IMR-90 (cell line): ENCODE results near the gene C22orf39. TPM values are rescaled to one million over a fixed set of nuclear protein-coding genes. Genes with fewer than 3 reads are reported as not detected.
A peak's percentile ranks its signal among the peaks of the same experiment; 100 is the strongest.

Experiments
- ATAC-seq: fragments of 200-7000 bp; cut with Tn5 transposase; 2 replicates; pipeline ENCODE4 v1.9.1; 2020; ENCODE audit warnings: low read depth, mild to moderate bottlenecking, moderate library complexity
- BruUV-seq: library from RNA; stranded (reverse); fragments of 400-500 nt; replicated peaks from 2 replicates; lab custom pipeline; 2021; lab: Mats Ljungman, UMichigan
- CTCF ChIA-PET: fragments of 300-600 bp; formaldehyde crosslinking; extraction: SDS; loops from one replicate; lab custom pipeline; 2021; ENCODE audit warnings: antibody characterized with exemption; lab: Yijun Ruan, JAX
- POLR2A ChIA-PET: fragments of 300-600 bp; sonication (Branson Sonifier 250); formaldehyde crosslinking; loops from one replicate; lab custom pipeline; 2022; ENCODE audit warnings: antibody characterized with exemption; ENCODE audit not compliant: unreplicated experiment; lab: Charles Lee
- DNase-seq: peaks from one replicate; pipeline ENCODE4 v3.0.0; 2013
- H2AFZ ChIP-seq: replicated peaks from 2 replicates; pipeline ENCODE3; 2013; ENCODE audit warnings: low read length, mild to moderate bottlenecking; ENCODE audit not compliant: poor library complexity
- H2AK5ac ChIP-seq: 2 replicates; pipeline ENCODE4 v1.6.1; 2013; ENCODE audit warnings: low read depth, low read length, inconsistent platforms
- H2AK9ac ChIP-seq: replicated peaks from 2 replicates; pipeline ENCODE3; 2013; ENCODE audit warnings: mild to moderate bottlenecking, low read depth, low read length, moderate library complexity; ENCODE audit not compliant: poor library complexity
- H2BK120ac ChIP-seq: 2 replicates; pipeline ENCODE4 v1.6.1; 2013; ENCODE audit warnings: low read depth, low read length, inconsistent platforms
- H2BK15ac ChIP-seq: 3 replicates; pipeline ENCODE4 v1.6.1; 2013; ENCODE audit warnings: low read depth, low read length, inconsistent platforms
- H2BK20ac ChIP-seq: 2 replicates; pipeline ENCODE4 v1.6.1; 2013; ENCODE audit warnings: low read depth, mild to moderate bottlenecking, inconsistent platforms, low read length, moderate library complexity
- H2BK5ac ChIP-seq: 2 replicates; pipeline ENCODE4 v1.6.1; 2013; ENCODE audit warnings: mild to moderate bottlenecking, low read depth, low read length, inconsistent platforms; ENCODE audit not compliant: poor library complexity, severe bottlenecking
- H3K14ac ChIP-seq: replicated peaks from 2 replicates; pipeline ENCODE4 v1.6.1; 2013; ENCODE audit warnings: low read depth, low read length, inconsistent platforms
- H3K18ac ChIP-seq: 2 replicates; pipeline ENCODE4 v1.6.1; 2013; ENCODE audit warnings: low read depth, low read length, control low read depth
- H3K23ac ChIP-seq: 2 replicates; pipeline ENCODE4 v1.6.1; 2013; ENCODE audit warnings: low read depth, low read length, inconsistent platforms
- H3K27ac ChIP-seq: 2 replicates; pipeline ENCODE4 v1.5.1; 2013; ENCODE audit warnings: mild to moderate bottlenecking, control low read depth, low read length; ENCODE audit not compliant: insufficient read depth
- H3K27me3 ChIP-seq: 2 replicates; pipeline ENCODE4 v1.6.1; 2013; ENCODE audit warnings: low read length; ENCODE audit not compliant: control insufficient read depth, insufficient read depth
- H3K36me3 ChIP-seq: 2 replicates; pipeline ENCODE4 v1.6.1; 2013; ENCODE audit warnings: low read length, mixed read lengths; ENCODE audit not compliant: control insufficient read depth, insufficient read depth
- H3K4ac ChIP-seq: 2 replicates; pipeline ENCODE4 v1.6.1; 2013; ENCODE audit warnings: low read depth, low read length, inconsistent platforms
- H3K4me1 ChIP-seq: 2 replicates; pipeline ENCODE4 v1.6.1; 2013; ENCODE audit warnings: low read length, mixed read lengths; ENCODE audit not compliant: control insufficient read depth, insufficient read depth
- H3K4me2 ChIP-seq: 2 replicates; pipeline ENCODE4 v1.6.1; 2013; ENCODE audit warnings: low read depth, mild to moderate bottlenecking, control low read depth, low read length, moderate library complexity
- H3K4me3 ChIP-seq: 2 replicates; pipeline ENCODE4 v1.5.1; 2013; ENCODE audit warnings: low read depth, mild to moderate bottlenecking, control low read depth, low read length, moderate library complexity; ENCODE audit not compliant: insufficient read depth
- H3K56ac ChIP-seq: 2 replicates; pipeline ENCODE4 v1.6.1; 2013; ENCODE audit warnings: low read length, inconsistent platforms; ENCODE audit not compliant: insufficient read depth; ENCODE audit errors: extremely low read depth
- H3K79me1 ChIP-seq, 2 experiments: 2 replicates each; pipeline ENCODE4 v1.6.1; 2013; ENCODE audit warnings: low read length in 2 of 2, inconsistent platforms in 1 of 2, low read depth in 1 of 2
- H3K9ac ChIP-seq: 2 replicates; pipeline ENCODE4 v1.6.1; 2013; ENCODE audit warnings: low read depth, low read length, control low read depth
- H3K9me1 ChIP-seq: 2 replicates; pipeline ENCODE4 v1.6.1; 2013; ENCODE audit warnings: low read length, inconsistent platforms; ENCODE audit not compliant: insufficient read depth
- H3K9me3 ChIP-seq: 2 replicates; pipeline ENCODE4 v1.6.1; 2013; ENCODE audit warnings: low read length; ENCODE audit not compliant: control insufficient read depth, insufficient read depth
- H4K20me1 ChIP-seq: 2 replicates; pipeline ENCODE4 v1.6.1; 2013; ENCODE audit warnings: low read length, inconsistent platforms; ENCODE audit not compliant: insufficient read depth
- H4K5ac ChIP-seq: 2 replicates; pipeline ENCODE4 v1.6.1; 2013; ENCODE audit warnings: mild to moderate bottlenecking, low read depth, low read length, control low read depth
- H4K8ac ChIP-seq, 2 experiments: 2 replicates each; pipeline ENCODE4 v1.6.1; 2013; ENCODE audit warnings: low read depth in 2 of 2, low read length in 2 of 2, control low read depth in 1 of 2, inconsistent platforms in 1 of 2
- H4K91ac ChIP-seq: 2 replicates; pipeline ENCODE4 v1.6.1; 2013; ENCODE audit warnings: low read depth, low read length, inconsistent platforms; ENCODE audit not compliant: insufficient read depth
- BHLHE40 ChIP-seq: fragments of 150-350 bp; IDR thresholded peaks from 2 replicates; pipeline ENCODE4 v1.6.1; 2016; ENCODE audit warnings: mild to moderate bottlenecking, low read depth, low read length
- MAFK ChIP-seq: IDR thresholded peaks from 2 replicates; pipeline ENCODE4 v1.6.1; 2012; ENCODE audit warnings: low read depth, low read length, improper control_type of control experiment
- MAZ ChIP-seq: IDR thresholded peaks from 2 replicates; pipeline ENCODE4 v1.6.1; 2012; ENCODE audit warnings: low read depth, mild to moderate bottlenecking, low read length, improper control_type of control experiment, moderate library complexity, borderline replicate concordance
- MXI1 ChIP-seq: IDR thresholded peaks from 2 replicates; pipeline ENCODE4 v1.6.1; 2012; ENCODE audit warnings: low read depth, mild to moderate bottlenecking, low read length, moderate library complexity, borderline replicate concordance
- POLR2A ChIP-seq: IDR thresholded peaks from 2 replicates; pipeline ENCODE4 v1.6.1; 2012; ENCODE audit warnings: mild to moderate bottlenecking, low read depth, low read length
- RAD21 ChIP-seq: IDR thresholded peaks from 2 replicates; pipeline ENCODE4 v1.6.1; 2012; ENCODE audit warnings: low read length, improper control_type of control experiment
- RCOR1 ChIP-seq: IDR thresholded peaks from 2 replicates; pipeline ENCODE4 v1.6.1; 2012; ENCODE audit warnings: mild to moderate bottlenecking, low read length, improper control_type of control experiment; ENCODE audit not compliant: insufficient replicate concordance
- RFX5 ChIP-seq: IDR thresholded peaks from 2 replicates; pipeline ENCODE4 v1.8.0; 2012; ENCODE audit warnings: low read depth, mild to moderate bottlenecking, low read length, moderate library complexity
- WGBS, 2 experiments: methylation state at CpG; one replicate each; pipeline versions ENCODE4 v1.1.5 to v1.1.7; 2013; ENCODE audit warnings: missing lambda C conversion rate in 2 of 2; ENCODE audit not compliant: insufficient read length in 1 of 2; ENCODE audit errors: extremely low coverage in 2 of 2; 5-methylcytosine and 5-hydroxymethylcytosine counted together
- dilution Hi-C: fragments of 300-500 bp; cut with HindIII; formaldehyde crosslinking; loops from one replicate; pipeline ENCODE4 v1.14.3; 2018; ENCODE audit warnings: low sequenced_read_pairs; ENCODE audit not compliant: unreplicated experiment
- in situ Hi-C: fragments of 300-500 bp; cut with MboI; formaldehyde crosslinking; loops from 3 replicates; pipeline ENCODE4 v1.14.3; 2019; ENCODE audit warnings: low sequenced_read_pairs, inconsistent platforms, mixed read lengths
- intact Hi-C: fragments of 100-400 bp; cut with micrococcal nuclease; formaldehyde crosslinking; loops from 2 replicates; pipeline ENCODE4 v1.10.0; 2022
- polyA plus RNA-seq, 3 experiments: library from polyadenylated mRNA; depleted of rRNA; stranded (reverse); fragments of >200 nt; gene quantifications; 2 replicates each; pipeline ENCODE4 v1.2.3, GENCODE V29; 2012; ENCODE audit warnings: low replicate concordance in 1 of 3
- total RNA-seq: library from RNA; depleted of rRNA; stranded (reverse); fragments of >200 nt; gene quantifications from 2 replicates; pipeline ENCODE4 v1.2.3, GENCODE V29; 2012
- TF ChIP-seq, protein P1 (sequence below): fragments of 150-350 bp; IDR thresholded peaks from 2 replicates; pipeline ENCODE4 v1.6.1; 2016; ENCODE audit warnings: low read depth, mild to moderate bottlenecking, low read length, moderate library complexity, borderline replicate concordance

The C22orf39 gene
- total and polyA plus RNA-seq, 2 of the 4 experiments (the other 2 are of a cell fraction) = 8.2 to 8.9 TPM

GRCh38 chr22:19480173-19480568 is 32.7 kb upstream of the C22orf39 start:
- ATAC-seq = no peak

More at GRCh38 chr22:19480173-19480568, 32.7 kb upstream of the C22orf39 start:
- H3K9ac ChIP-seq = peak overlapping the region; percentile 23; the same call in 1 of the 2 replicates
- no peak overlapping the region for H4K91ac ChIP-seq
- intact Hi-C loops (no loop called here), dilution Hi-C loops (no loop called here), in situ Hi-C loops (no loop called here)
- H3K14ac ChIP-seq = no peak overlapping the region
- 3% methylated on average over 5 of the region's 15 CpGs; no CpG with 5 or more reads in 1 of the 2 experiments for WGBS, 2 experiments
- peak overlapping the region; percentile 62 for H3K4me2 ChIP-seq
- no peaks in the 10 kb centered on the region for H3K9me3 ChIP-seq
- peaks cover 3% of the 10 kb centered on the region; the same call in 1 of the 2 replicates for H3K9me1 ChIP-seq
- H3K56ac ChIP-seq = no peak overlapping the region
- peaks cover 3% of the 10 kb centered on the region for H3K4me1 ChIP-seq
- no peak overlapping the region for H3K23ac ChIP-seq
- peak overlapping the region; percentile 43 for H2AK9ac ChIP-seq
- H2BK120ac ChIP-seq = no peak overlapping the region
- H3K18ac ChIP-seq = no peak overlapping the region
- peaks cover 21% of the 10 kb centered on the region for H4K20me1 ChIP-seq
- no peak overlapping the region for H3K4ac ChIP-seq
- H2BK15ac ChIP-seq = no peak overlapping the region
- H3K79me1 ChIP-seq = peaks cover 23 to 51% of the 10 kb centered on the region in 2 experiments; a peak in 3 of 4 replicates
- H3K4me3 ChIP-seq = peak overlapping the region; percentile 52
- peak overlapping the region; percentile 35; the same call in 1 of the 2 replicates for H2AK5ac ChIP-seq
- BruUV-seq = no TSS peak
- no peak for TF ChIP-seq BHLHE40
- TF ChIP-seq POLR2A = no peak
- no peak for TF ChIP-seq MAZ
- no peak for TF ChIP-seq RAD21
- no peak for TF ChIP-seq RFX5
- TF ChIP-seq, protein P1, sequence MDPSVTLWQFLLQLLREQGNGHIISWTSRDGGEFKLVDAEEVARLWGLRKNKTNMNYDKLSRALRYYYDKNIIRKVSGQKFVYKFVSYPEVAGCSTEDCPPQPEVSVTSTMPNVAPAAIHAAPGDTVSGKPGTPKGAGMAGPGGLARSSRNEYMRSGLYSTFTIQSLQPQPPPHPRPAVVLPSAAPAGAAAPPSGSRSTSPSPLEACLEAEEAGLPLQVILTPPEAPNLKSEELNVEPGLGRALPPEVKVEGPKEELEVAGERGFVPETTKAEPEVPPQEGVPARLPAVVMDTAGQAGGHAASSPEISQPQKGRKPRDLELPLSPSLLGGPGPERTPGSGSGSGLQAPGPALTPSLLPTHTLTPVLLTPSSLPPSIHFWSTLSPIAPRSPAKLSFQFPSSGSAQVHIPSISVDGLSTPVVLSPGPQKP = no peak
- TF ChIP-seq MXI1 = no peak
- TF ChIP-seq MAFK = no peak
- TF ChIP-seq RCOR1 = no peak
- no peak overlapping the region; the same call in 1 of the 2 replicates for H3K27ac ChIP-seq
- H4K5ac ChIP-seq = no peak overlapping the region
- peak overlapping the region; percentile 97 for H2AFZ ChIP-seq
- H4K8ac ChIP-seq = no peak overlapping the region
- no peak overlapping the region for H2BK20ac ChIP-seq
- POLR2A ChIA-PET = interaction anchor here (0.7 kb wide), 1 partner anchor 143 kb away, joined by 4 read pairs; no protein-coding TSS in a partner anchor
- peaks cover 5% of the 10 kb centered on the region; the same call in 1 of the 2 replicates for H3K36me3 ChIP-seq
- CTCF ChIA-PET = interaction anchor here (1.2 kb wide), 1 partner anchor 149 kb away, joined by 3 read pairs; no protein-coding TSS in a partner anchor
- H2BK5ac ChIP-seq = no peak overlapping the region
- DNase-seq = no peak
- no peaks in the 10 kb centered on the region for H3K27me3 ChIP-seq
